GM18498 (cell line): ENCODE measurements around the gene IKZF5.

ENCODE experiments used
- ATAC-seq: cut with Tn5 transposase; IDR thresholded peaks from one replicate; pipeline ENCODE4 v1.9.1; 2021; ENCODE audit warnings: mild to moderate bottlenecking, moderate library complexity; ENCODE audit not compliant: unreplicated experiment

IKZF5 gene

DNA sequence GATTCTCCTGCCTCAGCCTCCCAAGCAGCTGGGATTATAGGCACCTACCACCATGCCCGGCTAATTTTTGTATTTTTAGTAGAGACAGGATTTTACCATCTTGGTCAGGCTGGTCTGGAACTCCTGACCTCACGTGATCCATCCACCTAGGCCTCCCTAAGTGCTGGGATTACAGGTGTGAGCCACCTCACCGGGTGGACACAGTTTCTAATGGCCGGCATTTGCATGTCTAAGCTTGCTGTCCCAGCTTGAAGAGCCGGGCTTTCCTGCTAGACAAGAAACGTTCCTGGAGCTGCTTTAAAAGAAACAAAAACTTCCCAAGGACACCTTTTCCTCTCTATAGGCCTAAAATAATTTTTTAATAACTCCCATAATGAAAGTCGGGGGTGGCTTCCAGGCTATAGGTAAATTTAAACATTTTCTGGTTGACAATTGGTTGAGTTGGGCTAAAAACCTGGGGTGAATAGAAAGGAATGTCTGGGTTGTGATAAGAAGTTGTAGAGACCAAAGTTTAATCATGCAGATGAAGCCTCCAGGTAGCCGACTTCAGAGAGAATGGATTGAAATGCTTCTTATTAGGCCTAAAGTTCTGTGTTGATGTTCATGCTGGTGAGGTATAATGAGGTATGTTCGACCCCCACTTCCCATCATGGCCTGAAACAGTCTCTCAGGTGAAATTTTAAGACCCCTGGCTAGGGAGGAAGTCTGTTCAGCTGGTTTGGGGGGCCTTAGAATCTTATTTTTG, 9.0 kb upstream of the IKZF5 start:
- no peak for ATAC-seq

GRCh38 chr10:123016228-123016627, 7.6 kb upstream of the IKZF5 start:
- ATAC-seq, result no peak

DNA sequence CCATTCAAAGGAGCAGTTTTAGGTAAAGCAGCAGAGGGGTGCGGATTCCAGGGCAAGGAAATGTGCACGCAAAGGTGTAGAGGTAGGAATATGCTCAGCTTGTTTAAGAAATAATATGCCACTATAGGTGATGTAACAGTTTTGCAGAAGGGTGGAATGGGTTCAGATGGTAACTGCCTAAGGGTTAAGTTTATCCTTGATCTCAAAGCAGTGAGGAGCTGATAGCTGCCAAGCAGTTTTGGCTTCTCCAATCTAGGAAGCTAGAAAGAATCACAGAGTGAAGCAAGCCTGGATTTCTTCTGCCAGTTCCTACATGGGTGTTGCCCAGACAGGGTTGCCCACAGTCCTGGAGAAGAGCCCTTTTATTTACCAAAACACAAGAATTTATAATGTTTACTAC, 6.2 kb upstream of the IKZF5 start:
- no peak for ATAC-seq

- ATAC-seq, result no peak
Observed at GRCh38 chr10:123013456-123014419, 5.1 kb upstream of the IKZF5 start.

DNA sequence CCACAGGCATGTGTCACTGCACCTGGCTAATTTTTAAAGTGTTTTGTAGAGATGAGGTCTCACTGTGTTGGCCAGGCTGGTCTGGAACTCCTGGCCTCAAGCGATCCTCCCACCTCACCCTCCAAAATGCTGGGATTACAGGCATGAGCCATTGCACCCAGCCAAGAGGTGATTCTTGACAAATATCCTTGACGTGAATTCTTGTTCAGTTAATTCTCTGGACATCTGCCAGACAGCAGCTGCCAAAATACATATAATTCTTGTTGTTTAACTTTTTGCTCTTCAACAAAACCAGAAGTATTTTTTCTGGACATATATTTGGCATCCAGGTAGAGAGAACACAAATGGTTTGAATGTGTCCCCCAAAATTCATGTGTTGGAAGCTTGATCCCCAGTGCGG, 3.4 kb upstream of the IKZF5 start:
- no peak for ATAC-seq

DNA sequence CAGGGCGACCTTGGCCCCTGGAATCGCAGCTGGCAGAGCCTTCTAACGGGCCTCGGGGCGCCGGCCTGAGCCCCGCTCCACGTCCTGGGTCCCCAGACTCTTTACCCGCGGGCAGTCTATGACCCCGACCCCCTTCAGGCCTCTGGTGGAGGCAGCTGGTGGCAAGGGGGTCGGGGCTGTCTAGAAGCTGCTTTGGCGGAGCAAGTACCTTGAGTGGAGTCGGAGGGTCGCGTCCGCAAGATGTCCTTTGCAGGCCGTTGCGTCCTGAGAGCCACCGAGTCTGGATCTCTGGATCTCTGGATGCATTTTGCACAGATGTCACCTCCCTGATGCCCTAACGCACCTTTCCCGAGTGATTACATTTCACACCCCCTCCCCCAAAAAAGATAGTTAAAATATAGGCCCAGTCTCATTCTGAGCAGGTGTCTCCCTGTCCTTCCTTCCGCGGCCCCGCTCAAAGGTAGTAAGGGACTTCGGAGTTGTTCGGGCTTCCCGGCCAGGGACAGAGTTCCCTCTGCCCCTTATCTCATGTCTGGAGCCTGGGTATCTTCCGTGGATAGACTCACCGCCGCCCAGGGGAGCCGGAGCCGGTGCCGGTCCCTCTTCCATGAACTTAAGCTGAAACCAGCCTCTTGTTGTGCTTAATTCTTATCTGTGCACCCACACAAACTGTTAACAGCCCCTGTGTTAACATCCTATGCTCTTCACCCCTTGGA, 668 bp upstream of the IKZF5 start:
- ATAC-seq, result no peak

- ATAC-seq, result peak; percentile 37
Observed at GRCh38 chr10:123007558-123008354, 839 bp downstream of the IKZF5 start.

- no peak for ATAC-seq
Observed at GRCh38 chr10:123004298-123004697, 4.3 kb downstream of the IKZF5 start.

GRCh38 chr10:123001370-123001769, 7.2 kb downstream of the IKZF5 start:
- ATAC-seq, result no peak

DNA sequence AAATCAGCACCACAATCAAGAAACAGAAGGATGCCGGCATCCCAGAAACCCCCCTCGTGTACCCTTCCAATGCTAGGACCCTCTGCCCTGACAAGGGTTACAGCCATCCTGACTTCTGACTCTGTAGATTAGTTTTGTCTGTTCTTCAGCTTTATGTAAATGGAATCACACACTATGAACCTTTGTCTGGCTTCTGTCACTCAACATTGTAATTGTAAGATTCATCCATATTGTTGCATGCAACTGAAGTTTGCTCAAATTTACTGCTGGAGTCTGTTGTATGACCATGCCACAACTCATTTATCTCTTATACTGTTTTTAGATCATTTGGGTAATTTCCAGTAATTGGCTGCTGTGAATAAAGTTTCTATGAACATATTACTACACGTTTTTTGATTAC, 8.4 kb downstream of the IKZF5 start:
- no peak for ATAC-seq

DNA sequence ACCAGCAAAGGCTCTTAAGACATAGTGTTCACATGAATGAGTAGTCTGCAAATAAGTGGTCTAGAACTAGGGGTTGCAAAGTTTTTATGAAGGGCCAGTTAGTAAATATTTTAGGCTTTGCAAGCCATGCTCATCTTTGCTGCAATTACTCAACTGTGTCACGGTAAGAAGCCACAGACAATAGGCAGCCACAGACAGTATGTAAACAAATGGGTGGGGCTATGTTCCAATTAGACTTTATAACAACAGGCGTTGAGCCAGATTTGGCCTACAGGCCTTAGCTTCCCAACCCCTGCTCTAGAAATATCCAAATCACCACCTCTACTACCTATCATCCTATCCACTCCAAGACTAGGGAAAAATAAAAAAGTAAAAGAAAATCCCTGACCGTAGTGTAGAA, 9.2 kb downstream of the IKZF5 start:
- no peak for ATAC-seq

DNA sequence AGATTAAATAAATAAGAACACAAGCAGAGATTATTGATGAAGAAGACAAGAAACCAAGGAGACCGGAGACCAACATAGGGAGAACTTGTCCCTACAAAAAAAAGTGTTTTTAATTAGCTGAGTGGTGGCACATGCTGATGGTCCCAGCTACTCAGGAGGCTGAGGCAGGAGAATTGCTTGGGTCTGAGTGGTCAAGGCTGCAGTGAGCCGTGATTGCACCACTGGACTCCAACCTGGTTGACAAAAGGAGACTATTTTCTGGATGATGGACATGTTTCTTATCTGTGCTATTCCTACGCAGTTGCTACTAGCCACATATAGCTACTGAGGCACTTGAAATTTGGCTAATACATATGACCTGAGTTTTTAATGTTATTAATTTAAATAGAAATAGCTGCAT, 9.7 kb downstream of the IKZF5 start:
- no peak for ATAC-seq

- peak; percentile 37 for ATAC-seq
Observed at GRCh38 chr10:122998360-122998917, 10.2 kb downstream of the IKZF5 start.

- peak; percentile 51 for ATAC-seq
Observed at GRCh38 chr10:122997864-122998263, 10.7 kb downstream of the IKZF5 start.

DNA sequence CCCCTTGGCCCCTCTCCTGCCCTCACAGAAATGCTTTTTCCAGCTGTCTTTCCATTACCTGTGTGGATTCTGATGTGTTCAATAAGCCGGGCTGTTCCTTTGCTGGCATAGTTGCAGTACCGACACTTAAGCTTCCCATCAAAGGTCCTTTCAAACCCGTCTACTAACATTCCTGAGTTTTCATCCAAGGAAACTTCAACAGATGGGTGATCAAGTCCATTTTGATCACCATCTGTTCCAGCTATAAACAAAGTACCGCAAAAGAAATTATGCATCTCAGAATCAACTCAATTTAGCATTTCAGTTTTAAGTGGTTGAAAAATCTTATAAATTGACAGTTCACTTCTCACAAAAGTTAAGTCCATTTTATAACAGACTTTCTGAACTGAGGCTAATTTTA, 12.7 kb downstream of the IKZF5 start:
- no peak for ATAC-seq

GRCh38 chr10:122993797-122994336, 14.7 kb downstream of the IKZF5 start:
- ATAC-seq, result no peak

GRCh38 chr10:122992031-122992585, 16.5 kb downstream of the IKZF5 start:
- no peak for ATAC-seq

DNA sequence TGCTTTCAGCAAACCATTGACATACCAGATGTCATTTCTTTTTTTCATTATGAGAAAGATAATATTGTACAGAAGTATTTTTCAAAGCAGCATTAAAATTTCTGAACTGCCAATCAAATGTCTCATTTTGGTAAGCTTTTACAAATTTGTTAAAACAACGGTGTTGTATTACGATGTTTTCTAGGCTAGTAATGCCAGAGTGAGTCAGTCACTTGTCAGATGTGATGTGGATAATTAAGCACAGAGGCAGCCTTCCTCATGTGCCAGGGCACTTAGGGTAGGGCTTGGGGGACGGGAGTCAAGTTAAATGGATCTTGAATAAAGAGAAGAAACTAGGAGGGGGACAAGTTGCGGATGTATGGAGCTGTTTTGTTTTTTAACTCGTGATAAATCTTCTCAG, 18.3 kb downstream of the IKZF5 start:
- ATAC-seq, result no peak

GRCh38 chr10:122988501-122988900, 20.1 kb downstream of the IKZF5 start:
- no peak for ATAC-seq

- no peak for ATAC-seq
Observed at GRCh38 chr10:122986335-122986734, 22.3 kb downstream of the IKZF5 start.
